K562 (cell line): ENCODE results near the gene CBFA2T3. TPM values are rescaled to one million over a fixed set of nuclear protein-coding genes. Genes with fewer than 3 reads are reported as not detected.

Source experiments
- ARHGAP35 ChIP-seq: fragments of 450-650 bp; IDR thresholded peaks from 2 replicates; pipeline ENCODE4 v1.6.1; 2018; ENCODE audit not compliant: partially characterized antibody
- ATF7 ChIP-seq: fragments of 450-650 bp; IDR thresholded peaks from 2 replicates; pipeline ENCODE4 v1.7.1; 2014; ENCODE audit warnings: mild to moderate bottlenecking, moderate library complexity
- CCNT2 ChIP-seq: IDR thresholded peaks from 2 replicates; pipeline ENCODE4 v1.6.1; 2011; ENCODE audit warnings: borderline replicate concordance, low read depth, mild to moderate bottlenecking, moderate library complexity, mixed read lengths, low read length; ENCODE audit not compliant: insufficient read length; ENCODE audit errors: extremely low read depth
- CREB1 ChIP-seq, 2 experiments: sonication (generic) in 1 of 2; formaldehyde crosslinking in 1 of 2; IDR thresholded peaks; 2 replicates each; pipeline versions ENCODE4 v1.6.1 to v1.8.0; 2012 to 2022; ENCODE audit warnings: inconsistent platforms in 1 of 2, mild to moderate bottlenecking in 1 of 2, missing genetic modification reagents in 1 of 2, moderate library complexity in 1 of 2
- CXXC5 ChIP-seq: fragments of 250-450 bp; sonication (Bioruptor Pico); IDR thresholded peaks from 2 replicates; pipeline ENCODE4 v1.8.0; 2022; ENCODE audit warnings: inconsistent platforms, mild to moderate bottlenecking, moderate library complexity
- FOXM1 ChIP-seq, 2 experiments: fragments of 450-650 bp in 1 of 2; sonication (generic) in 1 of 2; formaldehyde crosslinking in 1 of 2; IDR thresholded peaks; 2 replicates each; pipeline versions ENCODE4 v1.6.1 to v1.9.0; 2017 to 2022; ENCODE audit warnings: low read depth in 2 of 2, mild to moderate bottlenecking in 2 of 2, missing genetic modification reagents in 1 of 2, moderate library complexity in 1 of 2
- FUS ChIP-seq: fragments of 200-400 bp; formaldehyde crosslinking; optimal IDR thresholded peaks from 2 replicates; pipeline ENCODE3; 2017; ENCODE audit warnings: low read depth, low read length
- HMG20A ChIP-seq: fragments of 450-650 bp; formaldehyde crosslinking; conservative IDR thresholded peaks from 2 replicates; pipeline ENCODE4 v1.4.0; 2020; ENCODE audit warnings: mild to moderate bottlenecking, mixed read lengths
- ILF3 ChIP-seq: fragments of 450-650 bp; IDR thresholded peaks from 2 replicates; pipeline ENCODE4 v1.6.1; 2018; ENCODE audit warnings: antibody characterized with exemption, mild to moderate bottlenecking, moderate library complexity, borderline replicate concordance
- MYNN ChIP-seq, 2 experiments: sonication (generic); formaldehyde crosslinking in 1 of 2; IDR thresholded peaks; 2 replicates each; pipeline versions ENCODE4 v1.5.0 to v1.6.1; 2016 to 2020; ENCODE audit warnings: antibody characterized with exemption in 1 of 2, missing genetic modification reagents in 1 of 2
- POLR2A ChIP-seq: fragments of 450-650 bp; conservative IDR thresholded peaks from 2 replicates; pipeline ENCODE4 v1.6.1; 2016
- PRPF4 ChIP-seq: fragments of 200-400 bp; formaldehyde crosslinking; IDR thresholded peaks from one replicate; pipeline ENCODE4 v1.6.1; 2017; ENCODE audit warnings: low read length, low read depth, mild to moderate bottlenecking; ENCODE audit not compliant: insufficient read depth, poor library complexity, severe bottlenecking
- PTRF ChIP-seq: fragments of 450-650 bp; IDR thresholded peaks from 2 replicates; pipeline ENCODE4 v1.6.1; 2016; ENCODE audit warnings: mild to moderate bottlenecking, missing genetic modification characterization, missing compliant biosample characterization
- PTTG1 ChIP-seq: fragments of 450-650 bp; IDR thresholded peaks from 2 replicates; pipeline ENCODE4 v1.6.1; 2016; ENCODE audit warnings: low read depth, mild to moderate bottlenecking, missing genetic modification characterization, missing compliant biosample characterization
- RAD51 ChIP-seq: fragments of 450-650 bp; IDR thresholded peaks from 2 replicates; pipeline ENCODE4 v1.7.1; 2016; ENCODE audit warnings: low read depth, mild to moderate bottlenecking, borderline replicate concordance
- RHOXF2B ChIP-seq: fragments of 250-450 bp; sonication (Bioruptor Pico); conservative IDR thresholded peaks from 2 replicates; pipeline ENCODE4 v1.5.1; 2021
- SREBF2 ChIP-seq: sonication (generic); formaldehyde crosslinking; IDR thresholded peaks from 2 replicates; pipeline ENCODE4 v1.4.0; 2020; ENCODE audit warnings: mild to moderate bottlenecking, missing genetic modification reagents
- TBL1XR1 ChIP-seq, 2 experiments: IDR thresholded peaks; 2 replicates each; pipeline ENCODE4 v1.6.1; 2012; ENCODE audit warnings: improper control_type of control experiment in 2 of 2, low read length in 2 of 2, mild to moderate bottlenecking in 1 of 2
- TCF7L2 ChIP-seq: fragments of 150-350 bp; IDR thresholded peaks from 2 replicates; pipeline ENCODE4 v1.6.1; 2016; ENCODE audit warnings: low read depth, mild to moderate bottlenecking, low read length, moderate library complexity
- TSC22D4 ChIP-seq: fragments of 450-650 bp; IDR thresholded peaks from 2 replicates; pipeline ENCODE4 v1.6.1; 2016; ENCODE audit warnings: missing genetic modification characterization, missing biosample characterization, control low read depth
- USF2 ChIP-seq: sonication (generic); formaldehyde crosslinking; IDR thresholded peaks from 2 replicates; pipeline ENCODE4 v1.5.0; 2020; ENCODE audit warnings: missing genetic modification reagents
- ZNF24 ChIP-seq: fragments of 450-650 bp; IDR thresholded peaks from 2 replicates; pipeline ENCODE4 v1.6.1; 2016
- ZNF511 ChIP-seq: sonication (generic); formaldehyde crosslinking; IDR thresholded peaks from 2 replicates; pipeline ENCODE4 v1.8.0; 2022; ENCODE audit warnings: mild to moderate bottlenecking, missing genetic modification reagents
- ZNF57 ChIP-seq: fragments of 450-650 bp; formaldehyde crosslinking; IDR thresholded peaks from 2 replicates; pipeline ENCODE4 v1.4.0; 2020; ENCODE audit warnings: mild to moderate bottlenecking, moderate library complexity
- ZNF655 ChIP-seq: fragments of 250-450 bp; sonication (Bioruptor Pico); IDR thresholded peaks from 2 replicates; pipeline ENCODE4 v1.5.0; 2021
- polyA plus RNA-seq, 8 experiments: library from polyadenylated mRNA; depleted of rRNA in 4 of 8; stranded (reverse) in 5 of 8; unstranded in 3 of 8; fragments of >200 nt; fragmentation: Nextera tagmentation in 2 of 8; fragmentation: Illumina TruSeq in 1 of 8; extraction: Ambion mirVana in 2 of 8; extraction: Trizol in 1 of 8; gene quantifications; 2 replicates each; pipeline versions ENCODE4 v1.2.1 to v1.2.3, GENCODE V29; 2011 to 2014; ENCODE audit warnings: inconsistent platforms in 1 of 8, missing spikeins in 1 of 8
- total RNA-seq, 7 experiments: library from RNA; depleted of rRNA in 6 of 7; stranded (reverse); fragments of >200 nt in 6 of 7; fragmentation: Illumina TruSeq in 2 of 7; extraction: Trizol in 2 of 7; gene quantifications; 2 replicates each; pipeline versions ENCODE4 v1.2.1 to v1.2.3, GENCODE V29; 2011 to 2021; ENCODE audit warnings: low replicate concordance in 1 of 7

CBFA2T3 gene
- total and polyA plus RNA-seq, 9 of the 15 experiments (the other 6 are each of a cell fraction or from before 2014, with no cell fraction given) = 2.3 to 145 (median 6.7) TPM

- TF ChIP-seq ILF3 = 0 out of 2 replicates have a peak, but pooled peaks have one; percentile 17
- TF ChIP-seq FOXM1 (IDR thresholded peaks at IDR 0.05; ENCODE audit: low read depth) = no peak
- 0 out of 2 replicates have a peak, but pooled peaks have one; percentile 47 for TF ChIP-seq FOXM1 (CRISPR knock-in tag; IDR thresholded peaks at IDR 0.05; ENCODE audit: low read depth)
- no peak for TF ChIP-seq PTTG1 (tag)
- TF ChIP-seq ARHGAP35 = no peak
- TF ChIP-seq TCF7L2 = no peak
- no peak for TF ChIP-seq ZNF57
- peak; percentile 78 for TF ChIP-seq POLR2A
- 0 out of 2 replicates have a peak, but pooled peaks have one; percentile 39 for TF ChIP-seq CREB1 (IDR thresholded peaks at IDR 0.05)
- peak; percentile 72 for TF ChIP-seq CREB1 (CRISPR knock-in tag; IDR thresholded peaks at IDR 0.05)
- TF ChIP-seq CCNT2 = peak; percentile 69
- no peak for TF ChIP-seq FUS
- TF ChIP-seq TBL1XR1 (IDR thresholded peaks at IDR 0.05; ENCODE audit: low read length in 2 of 2) = no peak
- peak; percentile 88 for TF ChIP-seq CXXC5 (CRISPR knock-in tag)
- TF ChIP-seq ZNF24 = no peak
- TF ChIP-seq PTRF = no peak
- TF ChIP-seq ATF7 = peak; percentile 49; the same call in 1 of the 2 replicates
- TF ChIP-seq PRPF4 = no peak
- no peak for TF ChIP-seq SREBF2 (CRISPR knock-in tag)
- no peak for TF ChIP-seq RHOXF2B (CRISPR knock-in tag)
- TF ChIP-seq ZNF511 (CRISPR knock-in tag) = no peak
- no peak for TF ChIP-seq ZNF655
- peak; percentile 99 for TF ChIP-seq MYNN (IDR thresholded peaks at IDR 0.05)
- TF ChIP-seq MYNN (CRISPR knock-in tag; IDR thresholded peaks at IDR 0.05) = peak; percentile 90
- TF ChIP-seq USF2 (CRISPR knock-in tag) = peak; percentile 98
- TF ChIP-seq HMG20A (CRISPR knock-in tag) = no peak
- TF ChIP-seq TSC22D4 (tag) = no peak
- TF ChIP-seq RAD51 = peak; percentile 100
Observed at GRCh38 chr16:88856828-88857727, 119.9 kb downstream of the CBFA2T3 start, which contains the start of the genes GALNS and TRAPPC2L (continued).
